LNCaP clone FGC (cell line): Measurements from ENCODE around the gene SNX13.
"Not testable (repeated sequence)": the region's sequence is repeated elsewhere in the genome, so short reads cannot be mapped to it uniquely, and the experiment has no call there.

Source experiments
- DNase-seq: peaks from one replicate; pipeline ENCODE4 v3.0.0-alpha.2; 2011; ENCODE audit warnings: low read depth
- H3K4me3 ChIP-seq: 2 replicates; pipeline ENCODE4 v1.5.1; 2011; ENCODE audit warnings: mild to moderate bottlenecking, low read depth, low read length, control low read depth
- CTCF ChIP-seq: IDR thresholded peaks from 2 replicates; pipeline ENCODE4 v1.5.1; 2012; ENCODE audit warnings: mild to moderate bottlenecking; ENCODE audit not compliant: control insufficient read depth, insufficient read depth; ENCODE audit errors: extremely low read depth

SNX13 gene

GRCh38 chr7:17829001-17829400 lies 111.3 kb downstream of the SNX13 start:
- DNase-seq = no peak
- no peak overlapping the region for H3K4me3 ChIP-seq
- no peak for TF ChIP-seq CTCF

- H3K4me3 ChIP-seq = no peak overlapping the region
- no peak for DNase-seq
- no peak for TF ChIP-seq CTCF
Observed at GRCh38 chr7:17822547-17823173, 117.6 kb downstream of the SNX13 start.

GRCh38 chr7:17816903-17817302 lies 123.4 kb downstream of the SNX13 start:
- H3K4me3 ChIP-seq = no peak overlapping the region
- DNase-seq = no peak
- TF ChIP-seq CTCF = no peak

GRCh38 chr7:17815318-17815717 lies 125.0 kb downstream of the SNX13 start:
- DNase-seq = peak; percentile 7
- no peak overlapping the region for H3K4me3 ChIP-seq
- TF ChIP-seq CTCF = no peak

- no peak overlapping the region for H3K4me3 ChIP-seq
- no peak for DNase-seq
- no peak for TF ChIP-seq CTCF
Observed at GRCh38 chr7:17814058-17814457, 126.2 kb downstream of the SNX13 start.

GRCh38 chr7:17809215-17809614 lies 131.1 kb downstream of the SNX13 start:
- H3K4me3 ChIP-seq, DNase-seq: not testable (repeated sequence)

- H3K4me3 ChIP-seq = no peak overlapping the region
- no peak for DNase-seq
- TF ChIP-seq CTCF = no peak
Observed at GRCh38 chr7:17807242-17807641, 133.1 kb downstream of the SNX13 start.
